ENCODE results near the gene C1orf21. TPM values are rescaled to one million over a fixed set of nuclear protein-coding genes. Genes with fewer than 3 reads are reported as not detected.

The C1orf21 gene
- total and polyA plus RNA-seq, 2 of the 4 experiments (the other 2 are of a cell fraction): 6.4 to 9.9 TPM

DNA sequence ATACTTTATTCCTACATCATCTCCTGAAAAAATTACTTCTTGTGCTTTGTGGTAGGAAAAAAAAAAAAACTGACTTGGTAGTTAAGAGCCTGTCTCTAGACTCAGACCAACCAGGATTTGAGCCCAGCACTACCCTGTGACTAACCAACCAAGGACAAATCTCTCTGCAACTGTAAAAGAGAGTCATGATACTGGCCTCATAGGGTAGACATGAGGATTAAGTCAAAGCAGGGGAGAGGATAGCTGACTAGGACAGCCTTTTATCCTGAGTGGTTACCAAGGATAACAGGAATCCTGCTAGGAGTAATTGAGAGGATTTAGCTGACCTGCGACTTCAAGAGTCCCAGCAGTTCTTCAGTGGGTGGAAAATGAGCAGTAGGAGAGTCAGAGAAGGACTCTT is 112.8 kb downstream of the C1orf21 start:
- in situ Hi-C loops (cut with MboI; ENCODE audit: low sequenced_read_pairs): no loop called here
- no peak for TF ChIP-seq CHD1 (IDR thresholded peaks at IDR 0.05; ENCODE audit: low read depth, low read length)
- TF ChIP-seq NFE2L2 (IDR thresholded peaks at IDR 0.05; ENCODE audit: low read depth, low read length): no peak
- TF ChIP-seq MAZ (IDR thresholded peaks at IDR 0.05; ENCODE audit: borderline replicate concordance, low read depth, low read length): no peak
- TF ChIP-seq POLR2A (IDR thresholded peaks at IDR 0.05; ENCODE audit: low read depth, low read length): no peak
- TF ChIP-seq, protein P1, sequence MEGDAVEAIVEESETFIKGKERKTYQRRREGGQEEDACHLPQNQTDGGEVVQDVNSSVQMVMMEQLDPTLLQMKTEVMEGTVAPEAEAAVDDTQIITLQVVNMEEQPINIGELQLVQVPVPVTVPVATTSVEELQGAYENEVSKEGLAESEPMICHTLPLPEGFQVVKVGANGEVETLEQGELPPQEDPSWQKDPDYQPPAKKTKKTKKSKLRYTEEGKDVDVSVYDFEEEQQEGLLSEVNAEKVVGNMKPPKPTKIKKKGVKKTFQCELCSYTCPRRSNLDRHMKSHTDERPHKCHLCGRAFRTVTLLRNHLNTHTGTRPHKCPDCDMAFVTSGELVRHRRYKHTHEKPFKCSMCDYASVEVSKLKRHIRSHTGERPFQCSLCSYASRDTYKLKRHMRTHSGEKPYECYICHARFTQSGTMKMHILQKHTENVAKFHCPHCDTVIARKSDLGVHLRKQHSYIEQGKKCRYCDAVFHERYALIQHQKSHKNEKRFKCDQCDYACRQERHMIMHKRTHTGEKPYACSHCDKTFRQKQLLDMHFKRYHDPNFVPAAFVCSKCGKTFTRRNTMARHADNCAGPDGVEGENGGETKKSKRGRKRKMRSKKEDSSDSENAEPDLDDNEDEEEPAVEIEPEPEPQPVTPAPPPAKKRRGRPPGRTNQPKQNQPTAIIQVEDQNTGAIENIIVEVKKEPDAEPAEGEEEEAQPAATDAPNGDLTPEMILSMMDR (conservative IDR thresholded peaks at IDR 0.05; ENCODE audit: low read depth, low read length): no peak
- no peak for TF ChIP-seq RFX5 (IDR thresholded peaks at IDR 0.05; ENCODE audit: low read depth, low read length)
- TF ChIP-seq RCOR1 (IDR thresholded peaks at IDR 0.05; ENCODE audit: insufficient replicate concordance, low read length): no peak
- no peak for TF ChIP-seq BHLHE40 (IDR thresholded peaks at IDR 0.05; ENCODE audit: low read depth, low read length)
- no peak for TF ChIP-seq MAFK (IDR thresholded peaks at IDR 0.05; ENCODE audit: low read depth, low read length)
- TF ChIP-seq, protein P2, sequence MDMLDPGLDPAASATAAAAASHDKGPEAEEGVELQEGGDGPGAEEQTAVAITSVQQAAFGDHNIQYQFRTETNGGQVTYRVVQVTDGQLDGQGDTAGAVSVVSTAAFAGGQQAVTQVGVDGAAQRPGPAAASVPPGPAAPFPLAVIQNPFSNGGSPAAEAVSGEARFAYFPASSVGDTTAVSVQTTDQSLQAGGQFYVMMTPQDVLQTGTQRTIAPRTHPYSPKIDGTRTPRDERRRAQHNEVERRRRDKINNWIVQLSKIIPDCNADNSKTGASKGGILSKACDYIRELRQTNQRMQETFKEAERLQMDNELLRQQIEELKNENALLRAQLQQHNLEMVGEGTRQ (IDR thresholded peaks at IDR 0.05; ENCODE audit: low read depth, low read length): no peak
- TF ChIP-seq RAD21 (IDR thresholded peaks at IDR 0.05; ENCODE audit: low read length): no peak
- TF ChIP-seq CEBPB (IDR thresholded peaks at IDR 0.05; ENCODE audit: low read depth, low read length): no peak
- no peak for TF ChIP-seq SMC3 (IDR thresholded peaks at IDR 0.05; ENCODE audit: low read depth, low read length)
- TF ChIP-seq FOS (IDR thresholded peaks at IDR 0.05; ENCODE audit: low read depth, low read length): no peak
- TF ChIP-seq, protein P3, sequence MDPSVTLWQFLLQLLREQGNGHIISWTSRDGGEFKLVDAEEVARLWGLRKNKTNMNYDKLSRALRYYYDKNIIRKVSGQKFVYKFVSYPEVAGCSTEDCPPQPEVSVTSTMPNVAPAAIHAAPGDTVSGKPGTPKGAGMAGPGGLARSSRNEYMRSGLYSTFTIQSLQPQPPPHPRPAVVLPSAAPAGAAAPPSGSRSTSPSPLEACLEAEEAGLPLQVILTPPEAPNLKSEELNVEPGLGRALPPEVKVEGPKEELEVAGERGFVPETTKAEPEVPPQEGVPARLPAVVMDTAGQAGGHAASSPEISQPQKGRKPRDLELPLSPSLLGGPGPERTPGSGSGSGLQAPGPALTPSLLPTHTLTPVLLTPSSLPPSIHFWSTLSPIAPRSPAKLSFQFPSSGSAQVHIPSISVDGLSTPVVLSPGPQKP (IDR thresholded peaks at IDR 0.05; ENCODE audit: borderline replicate concordance, low read depth, low read length): no peak
- no peak for TF ChIP-seq MXI1 (IDR thresholded peaks at IDR 0.05; ENCODE audit: borderline replicate concordance, low read depth, low read length)
- Histone ChIP-seq H2BK120ac (ENCODE audit: low read depth, low read length) (no peak overlapping the region), H3K27me3 (ENCODE audit: control insufficient read depth, insufficient read depth, low read length) (no peaks in the 10 kb centered on the region), H3K4me2 (ENCODE audit: low read depth, low read length) (no peak overlapping the region), H3K9me1 (ENCODE audit: insufficient read depth, low read length) (no peaks in the 10 kb centered on the region; the same call in 1 of the 2 replicates), H4K8ac (ENCODE audit: low read depth in 2 of 2, low read length in 2 of 2) (no peak overlapping the region), H3K23ac (ENCODE audit: low read depth, low read length) (no peak overlapping the region), H2BK15ac (ENCODE audit: low read depth, low read length) (no peak overlapping the region), H3K14ac (replicated peaks; ENCODE audit: low read depth, low read length) (peak overlapping the region; percentile 18; the same call in 1 of the 2 replicates), H3K79me1 (ENCODE audit: low read depth in 1 of 2, low read length in 2 of 2) (peaks cover 10 to 12% of the 10 kb centered on the region in 2 experiments; a peak in 2 of 4 replicates), H2BK20ac (ENCODE audit: low read depth, low read length) (no peak overlapping the region), H3K4ac (ENCODE audit: low read depth, low read length) (no peak overlapping the region), H3K36me3 (ENCODE audit: control insufficient read depth, insufficient read depth, low read length) (no peaks in the 10 kb centered on the region), H4K20me1 (ENCODE audit: insufficient read depth, low read length) (no peaks in the 10 kb centered on the region), H2AK5ac (ENCODE audit: low read depth, low read length) (no peak overlapping the region), H3K4me3 (ENCODE audit: insufficient read depth, low read depth, low read length) (no peak overlapping the region), H3K56ac (ENCODE audit: extremely low read depth, insufficient read depth, low read length) (no peak overlapping the region), H3K18ac (ENCODE audit: low read depth, low read length) (no peak overlapping the region), H4K91ac (ENCODE audit: insufficient read depth, low read depth, low read length) (no peak overlapping the region), H3K4me1 (ENCODE audit: control insufficient read depth, insufficient read depth, low read length) (peaks cover 2% of the 10 kb centered on the region; the same call in 1 of the 2 replicates), H2BK5ac (ENCODE audit: low read depth, low read length, poor library complexity, severe bottlenecking) (no peak overlapping the region), H3K9me3 (ENCODE audit: control insufficient read depth, insufficient read depth, low read length) (no peaks in the 10 kb centered on the region), H2AK9ac (replicated peaks; ENCODE audit: low read depth, low read length, poor library complexity) (no peak overlapping the region), H3K27ac (ENCODE audit: insufficient read depth, low read length) (no peak overlapping the region), H4K5ac (ENCODE audit: low read depth, low read length) (no peak overlapping the region), H3K9ac (ENCODE audit: low read depth, low read length) (no peak overlapping the region), H2AFZ (replicated peaks; ENCODE audit: low read length, poor library complexity) (no peak overlapping the region)
- DNase-seq (peak; percentile 61), ATAC-seq (ENCODE audit: low read depth) (peak; percentile 60)
- CTCF ChIA-PET: no interaction called here
- intact Hi-C loops (cut with micrococcal nuclease): no loop called here
- dilution Hi-C loops (cut with HindIII; ENCODE audit: low sequenced_read_pairs, unreplicated experiment): no loop called here
- POLR2A ChIA-PET (ENCODE audit: unreplicated experiment): no interaction called here
- BruUV-seq (replicated peaks): no TSS peak
- no CpG with 5 or more reads among the region's 1 CpG for WGBS, 2 experiments (ENCODE audit: extremely low coverage in 2 of 2, insufficient read length in 1 of 2)
